Endothelial cell of umbilical vein (primary cell): ENCODE results near the gene BACH2.
"Not testable (repeated sequence)": the region's sequence is repeated elsewhere in the genome, so short reads cannot be mapped to it uniquely, and the experiment has no call there.

Source experiments
- CTCF ChIP-seq, 2 donors: IDR thresholded peaks; 1 replicate in 1 of 2; 2 replicates in 1 of 2; pipeline ENCODE4 v1.5.1; 2011; ENCODE audit warnings: low read length in 2 of 2, mild to moderate bottlenecking in 2 of 2, moderate library complexity in 2 of 2, control low read depth in 1 of 2, inconsistent platforms in 1 of 2, low read depth in 1 of 2; ENCODE audit not compliant: insufficient read depth in 1 of 2; ENCODE audit errors: extremely low read depth in 1 of 2
- GATA2 ChIP-seq: IDR thresholded peaks from 2 replicates; pipeline ENCODE4 v1.7.0; 2011; ENCODE audit warnings: low read depth, mild to moderate bottlenecking, moderate library complexity, mixed read lengths, low read length; ENCODE audit not compliant: insufficient read length, insufficient read depth
- MAX ChIP-seq: IDR thresholded peaks from 2 replicates; pipeline ENCODE4 v1.6.1; 2011; ENCODE audit not compliant: insufficient read depth, insufficient read length
- POLR2A ChIP-seq: IDR thresholded peaks from 2 replicates; pipeline ENCODE4 v1.6.1; 2012; ENCODE audit warnings: low read depth, mild to moderate bottlenecking, control low read depth, low read length
- POLR2AphosphoS5 ChIP-seq: IDR thresholded peaks from 2 replicates; pipeline ENCODE4 v1.6.1; 2012; ENCODE audit warnings: low read depth, mild to moderate bottlenecking, control low read depth, low read length, moderate library complexity; ENCODE audit not compliant: insufficient read depth

DNA sequence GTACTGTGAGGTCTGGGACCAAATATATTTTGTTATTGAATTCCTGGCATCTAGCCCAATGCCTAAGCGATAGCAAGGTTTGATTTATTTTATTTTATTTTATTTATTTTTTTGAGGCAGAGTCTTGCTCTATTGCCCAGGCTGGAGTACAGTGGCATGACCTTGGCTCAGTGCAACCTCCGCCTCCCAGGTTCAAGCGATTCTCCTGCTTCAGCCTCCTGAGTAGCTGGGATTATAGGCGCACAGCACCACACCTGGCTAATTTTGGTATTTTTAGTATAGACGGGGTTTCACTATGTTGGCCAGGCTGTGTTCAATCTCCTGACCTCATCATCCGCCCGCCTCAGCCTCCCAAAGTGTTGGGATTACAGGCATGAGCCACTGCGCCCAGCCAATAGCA is 404.1 kb downstream of the BACH2 start:
- TF ChIP-seq CTCF (IDR thresholded peaks at IDR 0.05; ENCODE audit: extremely low read depth in 1 of 2, insufficient read depth in 1 of 2, low read depth in 1 of 2, low read length in 2 of 2); POLR2AphosphoS5; POLR2A; GATA2; MAX: not testable (repeated sequence)
